Measurements from ENCODE around the gene PARP4. TPM values are rescaled to one million over a fixed set of nuclear protein-coding genes. Genes with fewer than 3 reads are reported as not detected.

PARP4 gene
- total RNA-seq, 4 donors from 2014 or later, result 6.9 to 11.6 (median 7.6) TPM

- DNase-seq, result no peak
- TF ChIP-seq POLR2A (IDR thresholded peaks at IDR 0.05), result no peak
- intact Hi-C loops (cut with DNase I; ENCODE audit: low total_unique reads), result no loop called here
- in situ Hi-C loops (cut with MboI; ENCODE audit: low sequenced_read_pairs in 4 of 4), result no loop called here
- no peaks in the 10 kb centered on the region for H3K27me3 ChIP-seq
- no peaks in the 10 kb centered on the region for H3K9me3 ChIP-seq
- H3K27ac ChIP-seq, result no peak overlapping the region
- no peaks in the 10 kb centered on the region for H3K4me1 ChIP-seq
- peaks cover 0 to 11% of the 10 kb centered on the region in 2 donors for H3K36me3 ChIP-seq
- no peak for ATAC-seq
- H3K4me3 ChIP-seq, result no peak overlapping the region
These were observed 52.3 kb downstream of the PARP4 start for GRCh38 chr13:24460256-24460655.

GRCh38 chr13:24459726-24460125, 52.9 kb downstream of the PARP4 start:
- TF ChIP-seq POLR2A (IDR thresholded peaks at IDR 0.05), result no peak
- TF ChIP-seq CTCF (IDR thresholded peaks at IDR 0.05 in 4 of 5, conservative IDR thresholded peaks at IDR 0.05 in 1 of 5), result no peak
- intact Hi-C loops (cut with DNase I; ENCODE audit: low total_unique reads) (no loop called here), in situ Hi-C loops (cut with MboI; ENCODE audit: low sequenced_read_pairs in 4 of 4) (no loop called here)
- H3K4me3 ChIP-seq, result no peak overlapping the region
- DNase-seq, result no peak
- no peaks in the 10 kb centered on the region for H3K4me1 ChIP-seq
- no peaks in the 10 kb centered on the region for H3K27me3 ChIP-seq
- peaks cover 0 to 15% of the 10 kb centered on the region in 2 donors for H3K36me3 ChIP-seq
- no peak overlapping the region for H3K27ac ChIP-seq
- no peak for ATAC-seq
- H3K9me3 ChIP-seq, result no peaks in the 10 kb centered on the region

- Histone ChIP-seq H3K4me3 (no peak overlapping the region), H3K27ac (no peak overlapping the region), H3K27me3 (no peaks in the 10 kb centered on the region), H3K9me3 (no peaks in the 10 kb centered on the region), H3K36me3 (peaks cover 0 to 20% of the 10 kb centered on the region in 2 donors), H3K4me1 (no peaks in the 10 kb centered on the region)
- in situ Hi-C loops (cut with MboI; ENCODE audit: low sequenced_read_pairs in 4 of 4) (no loop called here), intact Hi-C loops (cut with DNase I; ENCODE audit: low total_unique reads) (no loop called here)
- TF ChIP-seq POLR2A (IDR thresholded peaks at IDR 0.05) (no peak), CTCF (IDR thresholded peaks at IDR 0.05 in 4 of 5, conservative IDR thresholded peaks at IDR 0.05 in 1 of 5) (no peak)
- no peak for DNase-seq
- no peak for ATAC-seq
These were observed 53.3 kb downstream of the PARP4 start for GRCh38 chr13:24459234-24459633.

GRCh38 chr13:24458736-24459135, 53.8 kb downstream of the PARP4 start:
- H3K4me3 ChIP-seq, result no peak overlapping the region
- H3K9me3 ChIP-seq, result no peaks in the 10 kb centered on the region
- H3K27me3 ChIP-seq, result no peaks in the 10 kb centered on the region
- H3K27ac ChIP-seq, result no peak overlapping the region
- no peak for DNase-seq
- H3K36me3 ChIP-seq, result peaks cover 0 to 25% of the 10 kb centered on the region in 2 donors
- intact Hi-C loops (cut with DNase I; ENCODE audit: low total_unique reads), result no loop called here
- no peak for ATAC-seq
- TF ChIP-seq POLR2A (IDR thresholded peaks at IDR 0.05) (no peak), CTCF (IDR thresholded peaks at IDR 0.05 in 4 of 5, conservative IDR thresholded peaks at IDR 0.05 in 1 of 5) (no peak)
- no peaks in the 10 kb centered on the region for H3K4me1 ChIP-seq
- in situ Hi-C loops (cut with MboI; ENCODE audit: low sequenced_read_pairs in 4 of 4), result no loop called here

- DNase-seq (no peak), ATAC-seq (no peak)
- Histone ChIP-seq H3K4me3 (no peak overlapping the region), H3K9me3 (no peaks in the 10 kb centered on the region), H3K36me3 (peaks cover 0 to 39% of the 10 kb centered on the region in 2 donors), H3K4me1 (no peaks in the 10 kb centered on the region), H3K27ac (no peak overlapping the region), H3K27me3 (no peaks in the 10 kb centered on the region)
- intact Hi-C loops (cut with DNase I; ENCODE audit: low total_unique reads) (no loop called here), in situ Hi-C loops (cut with MboI; ENCODE audit: low sequenced_read_pairs in 4 of 4) (no loop called here)
- TF ChIP-seq CTCF (IDR thresholded peaks at IDR 0.05 in 4 of 5, conservative IDR thresholded peaks at IDR 0.05 in 1 of 5) (no peak), POLR2A (IDR thresholded peaks at IDR 0.05) (no peak)
These were observed 56.2 kb downstream of the PARP4 start for GRCh38 chr13:24456396-24456795.

Measured in gastrocnemius medialis (tissue), 4 donors.